Stomach (tissue), 9 donors: Measurements from ENCODE around the gene PRM2. TPM values are rescaled to one million over a fixed set of nuclear protein-coding genes. Genes with fewer than 3 reads are reported as not detected.

Source experiments
- DNase-seq, 2 donors: peaks; one replicate each; pipeline versions ENCODE4 v3.0.0 to v3.0.0-alpha.2; 2013 to 2019
- H3K27ac ChIP-seq, 5 donors: fragments of 200-600 bp in 4 of 5; sonication (generic) in 4 of 5; one replicate each; pipeline ENCODE4 v1.5.1; 2013 to 2019; ENCODE audit warnings: mild to moderate bottlenecking in 1 of 5, moderate library complexity in 1 of 5
- H3K27me3 ChIP-seq, 3 donors: fragments of 200-600 bp; sonication (generic); one replicate each; pipeline ENCODE4 v1.5.1; 2017 to 2019; ENCODE audit warnings: mixed run types in 1 of 3
- H3K36me3 ChIP-seq, 4 donors: fragments of 200-600 bp; sonication (generic); 1 replicate in 3 of 4; 2 replicates in 1 of 4; pipeline ENCODE4 v1.5.1; 2016 to 2019
- H3K4me1 ChIP-seq, 4 donors: fragments of 200-600 bp; sonication (generic); one replicate each; pipeline ENCODE4 v1.5.1; 2016 to 2019
- H3K4me3 ChIP-seq, 4 donors: fragments of 200-600 bp; sonication (generic) in 3 of 4; one replicate each; pipeline ENCODE4 v1.5.1; 2016 to 2019; ENCODE audit warnings: mild to moderate bottlenecking in 1 of 4
- H3K9me3 ChIP-seq, 4 donors: fragments of 200-600 bp; sonication (generic); one replicate each; pipeline ENCODE4 v1.5.1; 2016 to 2019
- CTCF ChIP-seq, 7 experiments: fragments of 450-650 bp in 4 of 7; fragments of 200-600 bp in 3 of 7; sonication (generic) in 3 of 7; IDR thresholded peaks; one replicate each; pipeline ENCODE4 v1.5.1; 2016 to 2019; ENCODE audit warnings: antibody characterized with exemption in 7 of 7, control low read depth in 2 of 7, mild to moderate bottlenecking in 1 of 7
- EP300 ChIP-seq: sonication (generic); formaldehyde crosslinking; IDR thresholded peaks from one replicate; pipeline ENCODE4 v1.6.1; 2017; ENCODE audit warnings: antibody characterized with exemption
- POLR2A ChIP-seq, 4 donors: fragments of 450-650 bp; IDR thresholded peaks; one replicate each; pipeline ENCODE4 v1.6.1; 2016; ENCODE audit warnings: antibody characterized with exemption in 4 of 4, control low read depth in 2 of 4, mild to moderate bottlenecking in 1 of 4, moderate library complexity in 1 of 4
- POLR2AphosphoS5 ChIP-seq, 3 donors: sonication (generic); formaldehyde crosslinking; IDR thresholded peaks; one replicate each; pipeline ENCODE4 v1.6.1; 2016; ENCODE audit warnings: antibody characterized with exemption in 3 of 3
- WGBS, 5 donors: extraction: QIAGEN DNeasy Blood & Tissue Kit in 3 of 5; methylation state at CpG; one replicate each; pipeline versions ENCODE4 v1.1.5 to v1.1.7; 2013 to 2018; 5-methylcytosine and 5-hydroxymethylcytosine counted together
- intact Hi-C: fragments of 100-400 bp; cut with DNase I; formaldehyde crosslinking; loops from one replicate; pipeline ENCODE4 v1.15.1; 2023; ENCODE audit warnings: low total_unique reads
- polyA plus RNA-seq, 3 donors: library from polyadenylated mRNA; stranded (reverse); fragments of 200-250 nt; gene quantifications; one replicate each; pipeline ENCODE4 v1.2.3, GENCODE V29; 2013
- total RNA-seq, 5 donors: library from RNA; depleted of rRNA; stranded (reverse); fragments of >200 nt; gene quantifications; one replicate each; pipeline versions ENCODE4 v1.1.0 to v1.2.3, GENCODE V29; 2014 to 2016
- donor health status: healthy with polysubstance abuse.
- donor health status: Bipolar disorder and iron deficiency.
- donor health status: healthy.

The PRM2 gene
- total and polyA plus RNA-seq, 8 donors, result not detected

DNA sequence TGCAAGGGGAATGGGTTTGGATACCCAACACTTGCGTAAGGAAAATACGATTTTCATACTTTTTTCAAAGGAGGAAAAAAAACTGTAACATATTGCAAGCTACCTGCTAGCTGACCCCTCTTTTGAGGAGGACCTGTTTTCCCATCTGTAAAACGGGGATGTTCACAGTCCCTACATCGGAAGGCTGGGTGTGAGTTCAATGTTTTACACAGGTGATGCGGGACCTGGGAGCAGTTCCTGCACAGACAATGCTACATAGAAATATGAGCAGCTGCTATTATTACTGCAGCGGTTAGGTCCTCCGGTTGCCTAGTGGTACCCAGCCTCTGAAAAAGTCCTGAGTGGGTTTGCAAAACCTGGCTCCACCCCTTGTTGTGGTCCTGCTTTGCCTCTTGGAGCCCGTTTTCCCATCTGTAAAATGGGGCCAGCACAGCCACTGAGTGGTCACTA, 23.8 kb downstream of the PRM2 start:
- TF ChIP-seq POLR2AphosphoS5 (IDR thresholded peaks at IDR 0.05), result no peak
- TF ChIP-seq POLR2A (IDR thresholded peaks at IDR 0.05), result no peak
- no peak for TF ChIP-seq CTCF (IDR thresholded peaks at IDR 0.05)
- intact Hi-C loops, result loop anchor here (10.0 kb wide), 1 partner anchor 128 kb away; no protein-coding TSS in a partner anchor
- H3K36me3 ChIP-seq, result peaks cover 0 to 24% (median 0%) of the 10 kb centered on the region in 4 donors
- WGBS, 5 donors, result 87 to 90% (median 88%) methylated on average over 8 of the region's 8 CpGs
- no peaks in the 10 kb centered on the region for H3K27me3 ChIP-seq
- peak overlapping the region in 2 of 4 donors; percentile 67 to 89 for H3K4me3 ChIP-seq
- no peaks in the 10 kb centered on the region for H3K9me3 ChIP-seq
- peak overlapping the region in 4 of 5 donors; percentile 13 to 99 (median 44) for H3K27ac ChIP-seq
- no peak for DNase-seq
- peaks cover 23 to 41% (median 36%) of the 10 kb centered on the region in 4 donors for H3K4me1 ChIP-seq

GRCh38 chr16:11251525-11252481, 24.5 kb downstream of the PRM2 start:
- H3K9me3 ChIP-seq, result no peaks in the 10 kb centered on the region
- H3K27me3 ChIP-seq, result no peaks in the 10 kb centered on the region
- H3K27ac ChIP-seq, result peak overlapping the region in 4 of 5 donors; percentile 15 to 99 (median 44)
- DNase-seq, result peak; percentile 42 to 63
- peaks cover 19 to 34% (median 29%) of the 10 kb centered on the region in 4 donors for H3K4me1 ChIP-seq
- H3K4me3 ChIP-seq, result peak overlapping the region in 1 of 4 donors; percentile 89
- intact Hi-C loops, result loop anchor here (10.0 kb wide), 1 partner anchor 127 kb away; no protein-coding TSS in a partner anchor
- peaks cover 0 to 24% (median 0%) of the 10 kb centered on the region in 4 donors for H3K36me3 ChIP-seq
- 65 to 85% (median 81%) methylated on average over 18 of the region's 18 CpGs for WGBS, 5 donors
- TF ChIP-seq POLR2AphosphoS5 (IDR thresholded peaks at IDR 0.05), result no peak

- 92 to 96% (median 93%) methylated on average over 10 of the region's 10 CpGs for WGBS, 5 donors
- Histone ChIP-seq H3K27me3 (no peaks in the 10 kb centered on the region), H3K4me3 (no peak overlapping the region), H3K27ac (peak overlapping the region in 2 of 5 donors; percentile 59 to 99), H3K4me1 (peaks cover 17 to 30% (median 26%) of the 10 kb centered on the region in 4 donors), H3K9me3 (no peaks in the 10 kb centered on the region), H3K36me3 (peaks cover 0 to 24% (median 0%) of the 10 kb centered on the region in 4 donors)
- intact Hi-C loops, result loop anchor here (10.0 kb wide), 1 partner anchor 126 kb away; no protein-coding TSS in a partner anchor
- no peak for DNase-seq
- TF ChIP-seq CTCF (IDR thresholded peaks at IDR 0.05) (no peak), POLR2A (IDR thresholded peaks at IDR 0.05) (no peak), POLR2AphosphoS5 (IDR thresholded peaks at IDR 0.05) (no peak), EP300 (no peak)
Observed at GRCh38 chr16:11250786-11251524, 25.3 kb downstream of the PRM2 start.

GRCh38 chr16:11250091-11250785, 26.0 kb downstream of the PRM2 start:
- TF ChIP-seq CTCF (IDR thresholded peaks at IDR 0.05) (no peak), POLR2A (IDR thresholded peaks at IDR 0.05) (no peak)
- H3K27ac ChIP-seq, result no peak overlapping the region
- peaks cover 15 to 28% (median 24%) of the 10 kb centered on the region in 4 donors for H3K4me1 ChIP-seq
- H3K9me3 ChIP-seq, result no peaks in the 10 kb centered on the region
- peaks cover 0 to 24% (median 0%) of the 10 kb centered on the region in 4 donors for H3K36me3 ChIP-seq
- no peaks in the 10 kb centered on the region for H3K27me3 ChIP-seq
- DNase-seq, result peak in 1 of 2 donors; percentile 33
- H3K4me3 ChIP-seq, result no peak overlapping the region
- WGBS, 5 donors, result 56 to 75% (median 63%) methylated on average over 16 of the region's 16 CpGs
- intact Hi-C loops, result loop anchor here (10.0 kb wide), 1 partner anchor 125 kb away; no protein-coding TSS in a partner anchor
